HEK293 (cell line): ENCODE measurements around the gene TRIM44.

ENCODE experiments used
- BCL11B ChIP-seq: fragments of 450-650 bp; formaldehyde crosslinking; IDR thresholded peaks from 2 replicates; pipeline ENCODE4 v1.5.1; 2016; ENCODE audit warnings: low read depth, missing biosample characterization, missing genetic modification characterization
- EGR2 ChIP-seq: fragments of 450-650 bp; formaldehyde crosslinking; IDR thresholded peaks from 2 replicates; pipeline ENCODE4 v1.5.1; 2016; ENCODE audit warnings: low read depth, missing biosample characterization, missing genetic modification characterization
- MYNN ChIP-seq: fragments of 450-650 bp; formaldehyde crosslinking; IDR thresholded peaks from 2 replicates; pipeline ENCODE4 v1.5.1; 2016; ENCODE audit warnings: missing biosample characterization, missing genetic modification characterization, borderline replicate concordance
- OSR2 ChIP-seq: fragments of 450-650 bp; formaldehyde crosslinking; IDR thresholded peaks from 2 replicates; pipeline ENCODE4 v1.5.1; 2016; ENCODE audit warnings: missing biosample characterization, missing genetic modification characterization
- PRDM1 ChIP-seq: fragments of 450-650 bp; formaldehyde crosslinking; IDR thresholded peaks from 2 replicates; pipeline ENCODE4; 2016; ENCODE audit warnings: missing biosample characterization, missing genetic modification characterization
- ZNF121 ChIP-seq: fragments of 450-650 bp; formaldehyde crosslinking; IDR thresholded peaks from 2 replicates; pipeline ENCODE4 v1.5.1; 2016; ENCODE audit warnings: missing biosample characterization, missing genetic modification characterization
- ZNF133 ChIP-seq: fragments of 450-650 bp; formaldehyde crosslinking; IDR thresholded peaks from 2 replicates; pipeline ENCODE4 v1.5.1; 2016; ENCODE audit warnings: missing biosample characterization, missing genetic modification characterization
- ZNF2 ChIP-seq: fragments of 450-650 bp; formaldehyde crosslinking; IDR thresholded peaks from 2 replicates; pipeline ENCODE4 v1.5.1; 2016; ENCODE audit warnings: missing biosample characterization, missing genetic modification characterization
- ZNF223 ChIP-seq: fragments of 450-650 bp; formaldehyde crosslinking; IDR thresholded peaks from 2 replicates; pipeline ENCODE4 v1.5.1; 2016; ENCODE audit warnings: missing biosample characterization, missing genetic modification characterization
- ZNF274 ChIP-seq, 2 experiments: fragments of 200-500 bp in 1 of 2; fragments of 450-650 bp in 1 of 2; sonication (Bioruptor generic) in 1 of 2; formaldehyde crosslinking in 1 of 2; IDR thresholded peaks; 2 replicates each; pipeline versions ENCODE4 v1.5.1 to v1.6.1; 2014 to 2016; ENCODE audit warnings: borderline replicate concordance in 1 of 2, inconsistent platforms in 1 of 2, low read length in 1 of 2, missing biosample characterization in 1 of 2, missing genetic modification characterization in 1 of 2
- ZNF394 ChIP-seq: fragments of 450-650 bp; formaldehyde crosslinking; IDR thresholded peaks from 2 replicates; pipeline ENCODE4 v1.5.1; 2016; ENCODE audit warnings: missing biosample characterization, missing genetic modification characterization, mild to moderate bottlenecking, moderate library complexity, borderline replicate concordance
- ZNF404 ChIP-seq: fragments of 450-650 bp; formaldehyde crosslinking; IDR thresholded peaks from 2 replicates; pipeline ENCODE4 v1.5.1; 2017; ENCODE audit warnings: missing biosample characterization, missing genetic modification characterization
- ZNF558 ChIP-seq: fragments of 450-650 bp; formaldehyde crosslinking; IDR thresholded peaks from 2 replicates; pipeline ENCODE4 v1.5.1; 2016; ENCODE audit warnings: missing biosample characterization, missing genetic modification characterization
- ZNF660 ChIP-seq: fragments of 450-650 bp; IDR thresholded peaks from 2 replicates; pipeline ENCODE4 v1.5.1; 2018; ENCODE audit warnings: missing biosample characterization, mild to moderate bottlenecking, missing genetic modification characterization
- TF ChIP-seq, protein P1 (sequence below): fragments of 450-650 bp; formaldehyde crosslinking; IDR thresholded peaks from 2 replicates; pipeline ENCODE4 v1.5.0; 2017; ENCODE audit warnings: missing biosample characterization, missing genetic modification characterization, borderline replicate concordance
- TF ChIP-seq, protein P2 (sequence below): fragments of 450-650 bp; formaldehyde crosslinking; IDR thresholded peaks from 2 replicates; pipeline ENCODE4 v1.5.1; 2016; ENCODE audit warnings: missing biosample characterization, missing genetic modification characterization
- TF ChIP-seq, protein P3 (sequence below): fragments of 450-650 bp; formaldehyde crosslinking; IDR thresholded peaks from 2 replicates; pipeline ENCODE4 v1.5.1; 2016; ENCODE audit warnings: missing biosample characterization, missing genetic modification characterization
- TF ChIP-seq, protein P4 (sequence below): fragments of 450-650 bp; formaldehyde crosslinking; IDR thresholded peaks from 2 replicates; pipeline ENCODE4 v1.5.1; 2016; ENCODE audit warnings: missing biosample characterization, missing genetic modification characterization
- TF ChIP-seq, protein P5 (sequence below): fragments of 450-650 bp; formaldehyde crosslinking; IDR thresholded peaks from 2 replicates; pipeline ENCODE4 v1.5.1; 2016; ENCODE audit warnings: missing biosample characterization, missing genetic modification characterization
- TF ChIP-seq, protein P6 (sequence below): fragments of 450-650 bp; formaldehyde crosslinking; IDR thresholded peaks from 2 replicates; pipeline ENCODE4 v1.5.1; 2017; ENCODE audit warnings: missing biosample characterization, mild to moderate bottlenecking, missing genetic modification characterization, moderate library complexity
- TF ChIP-seq, protein P7 (sequence below): fragments of 450-650 bp; formaldehyde crosslinking; IDR thresholded peaks from 2 replicates; pipeline ENCODE4 v1.5.1; 2016; ENCODE audit warnings: missing biosample characterization, missing genetic modification characterization
- TF ChIP-seq, protein P8 (sequence below): fragments of 450-650 bp; formaldehyde crosslinking; IDR thresholded peaks from 2 replicates; pipeline ENCODE4 v1.5.1; 2016; ENCODE audit warnings: missing biosample characterization, missing genetic modification characterization

TRIM44 gene

DNA sequence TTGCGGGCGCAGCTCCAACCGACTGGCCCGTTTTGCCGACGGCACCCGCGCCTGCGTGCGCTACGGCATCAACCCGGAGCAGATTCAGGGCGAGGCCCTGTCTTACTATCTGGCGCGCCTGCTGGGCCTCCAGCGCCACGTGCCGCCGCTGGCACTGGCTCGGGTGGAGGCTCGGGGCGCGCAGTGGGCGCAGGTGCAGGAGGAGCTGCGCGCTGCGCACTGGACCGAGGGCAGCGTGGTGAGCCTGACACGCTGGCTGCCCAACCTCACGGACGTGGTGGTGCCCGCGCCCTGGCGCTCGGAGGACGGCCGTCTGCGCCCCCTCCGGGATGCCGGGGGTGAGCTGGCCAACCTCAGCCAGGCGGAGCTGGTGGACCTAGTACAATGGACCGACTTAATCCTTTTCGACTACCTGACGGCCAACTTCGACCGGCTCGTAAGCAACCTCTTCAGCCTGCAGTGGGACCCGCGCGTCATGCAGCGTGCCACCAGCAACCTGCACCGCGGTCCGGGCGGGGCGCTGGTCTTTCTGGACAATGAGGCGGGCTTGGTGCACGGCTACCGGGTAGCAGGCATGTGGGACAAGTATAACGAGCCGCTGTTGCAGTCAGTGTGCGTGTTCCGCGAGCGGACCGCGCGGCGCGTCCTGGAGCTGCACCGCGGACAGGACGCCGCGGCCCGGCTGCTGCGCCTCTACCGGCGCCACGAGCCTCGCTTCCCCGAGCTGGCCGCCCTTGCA is 43.3 kb upstream of the TRIM44 start (continued):
- TF ChIP-seq ZNF2 = no peak; the same call in 1 of the 2 replicates
- TF ChIP-seq, protein P1, sequence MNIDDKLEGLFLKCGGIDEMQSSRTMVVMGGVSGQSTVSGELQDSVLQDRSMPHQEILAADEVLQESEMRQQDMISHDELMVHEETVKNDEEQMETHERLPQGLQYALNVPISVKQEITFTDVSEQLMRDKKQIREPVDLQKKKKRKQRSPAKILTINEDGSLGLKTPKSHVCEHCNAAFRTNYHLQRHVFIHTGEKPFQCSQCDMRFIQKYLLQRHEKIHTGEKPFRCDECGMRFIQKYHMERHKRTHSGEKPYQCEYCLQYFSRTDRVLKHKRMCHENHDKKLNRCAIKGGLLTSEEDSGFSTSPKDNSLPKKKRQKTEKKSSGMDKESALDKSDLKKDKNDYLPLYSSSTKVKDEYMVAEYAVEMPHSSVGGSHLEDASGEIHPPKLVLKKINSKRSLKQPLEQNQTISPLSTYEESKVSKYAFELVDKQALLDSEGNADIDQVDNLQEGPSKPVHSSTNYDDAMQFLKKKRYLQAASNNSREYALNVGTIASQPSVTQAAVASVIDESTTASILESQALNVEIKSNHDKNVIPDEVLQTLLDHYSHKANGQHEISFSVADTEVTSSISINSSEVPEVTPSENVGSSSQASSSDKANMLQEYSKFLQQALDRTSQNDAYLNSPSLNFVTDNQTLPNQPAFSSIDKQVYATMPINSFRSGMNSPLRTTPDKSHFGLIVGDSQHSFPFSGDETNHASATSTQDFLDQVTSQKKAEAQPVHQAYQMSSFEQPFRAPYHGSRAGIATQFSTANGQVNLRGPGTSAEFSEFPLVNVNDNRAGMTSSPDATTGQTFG (tag by site-specific recombination) = no peak
- 0 out of 2 replicates have a peak, but pooled peaks have one; percentile 46 for TF ChIP-seq ZNF660 (tag by site-specific recombination)
- no peak for TF ChIP-seq MYNN (tag by site-specific recombination)
- TF ChIP-seq, protein P2, sequence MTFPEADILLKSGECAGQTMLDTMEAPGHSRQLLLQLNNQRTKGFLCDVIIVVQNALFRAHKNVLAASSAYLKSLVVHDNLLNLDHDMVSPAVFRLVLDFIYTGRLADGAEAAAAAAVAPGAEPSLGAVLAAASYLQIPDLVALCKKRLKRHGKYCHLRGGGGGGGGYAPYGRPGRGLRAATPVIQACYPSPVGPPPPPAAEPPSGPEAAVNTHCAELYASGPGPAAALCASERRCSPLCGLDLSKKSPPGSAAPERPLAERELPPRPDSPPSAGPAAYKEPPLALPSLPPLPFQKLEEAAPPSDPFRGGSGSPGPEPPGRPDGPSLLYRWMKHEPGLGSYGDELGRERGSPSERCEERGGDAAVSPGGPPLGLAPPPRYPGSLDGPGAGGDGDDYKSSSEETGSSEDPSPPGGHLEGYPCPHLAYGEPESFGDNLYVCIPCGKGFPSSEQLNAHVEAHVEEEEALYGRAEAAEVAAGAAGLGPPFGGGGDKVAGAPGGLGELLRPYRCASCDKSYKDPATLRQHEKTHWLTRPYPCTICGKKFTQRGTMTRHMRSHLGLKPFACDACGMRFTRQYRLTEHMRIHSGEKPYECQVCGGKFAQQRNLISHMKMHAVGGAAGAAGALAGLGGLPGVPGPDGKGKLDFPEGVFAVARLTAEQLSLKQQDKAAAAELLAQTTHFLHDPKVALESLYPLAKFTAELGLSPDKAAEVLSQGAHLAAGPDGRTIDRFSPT (tag by site-specific recombination) = peak; percentile 81
- no peak for TF ChIP-seq ZNF223 (tag by site-specific recombination)
- TF ChIP-seq ZNF394 (tag by site-specific recombination) = no peak
- no peak for TF ChIP-seq ZNF121
- TF ChIP-seq, protein P3, sequence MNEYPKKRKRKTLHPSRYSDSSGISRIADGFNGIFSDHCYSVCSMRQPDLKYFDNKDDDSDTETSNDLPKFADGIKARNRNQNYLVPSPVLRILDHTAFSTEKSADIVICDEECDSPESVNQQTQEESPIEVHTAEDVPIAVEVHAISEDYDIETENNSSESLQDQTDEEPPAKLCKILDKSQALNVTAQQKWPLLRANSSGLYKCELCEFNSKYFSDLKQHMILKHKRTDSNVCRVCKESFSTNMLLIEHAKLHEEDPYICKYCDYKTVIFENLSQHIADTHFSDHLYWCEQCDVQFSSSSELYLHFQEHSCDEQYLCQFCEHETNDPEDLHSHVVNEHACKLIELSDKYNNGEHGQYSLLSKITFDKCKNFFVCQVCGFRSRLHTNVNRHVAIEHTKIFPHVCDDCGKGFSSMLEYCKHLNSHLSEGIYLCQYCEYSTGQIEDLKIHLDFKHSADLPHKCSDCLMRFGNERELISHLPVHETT (tag by site-specific recombination) = no peak
- TF ChIP-seq, protein P4, sequence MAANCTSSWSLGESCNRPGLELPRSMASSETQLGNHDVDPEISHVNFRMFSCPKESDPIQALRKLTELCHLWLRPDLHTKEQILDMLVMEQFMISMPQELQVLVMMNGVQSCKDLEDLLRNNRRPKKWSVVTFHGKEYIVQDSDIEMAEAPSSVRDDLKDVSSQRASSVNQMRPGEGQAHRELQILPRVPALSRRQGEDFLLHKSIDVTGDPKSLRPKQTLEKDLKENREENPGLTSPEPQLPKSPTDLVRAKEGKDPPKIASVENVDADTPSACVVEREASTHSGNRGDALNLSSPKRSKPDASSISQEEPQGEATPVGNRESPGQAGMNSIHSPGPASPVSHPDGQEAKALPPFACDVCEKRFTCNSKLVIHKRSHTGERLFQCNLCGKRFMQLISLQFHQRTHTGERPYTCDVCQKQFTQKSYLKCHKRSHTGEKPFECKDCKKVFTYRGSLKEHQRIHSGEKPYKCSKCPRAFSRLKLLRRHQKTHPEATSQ = no peak
- TF ChIP-seq, protein P5, sequence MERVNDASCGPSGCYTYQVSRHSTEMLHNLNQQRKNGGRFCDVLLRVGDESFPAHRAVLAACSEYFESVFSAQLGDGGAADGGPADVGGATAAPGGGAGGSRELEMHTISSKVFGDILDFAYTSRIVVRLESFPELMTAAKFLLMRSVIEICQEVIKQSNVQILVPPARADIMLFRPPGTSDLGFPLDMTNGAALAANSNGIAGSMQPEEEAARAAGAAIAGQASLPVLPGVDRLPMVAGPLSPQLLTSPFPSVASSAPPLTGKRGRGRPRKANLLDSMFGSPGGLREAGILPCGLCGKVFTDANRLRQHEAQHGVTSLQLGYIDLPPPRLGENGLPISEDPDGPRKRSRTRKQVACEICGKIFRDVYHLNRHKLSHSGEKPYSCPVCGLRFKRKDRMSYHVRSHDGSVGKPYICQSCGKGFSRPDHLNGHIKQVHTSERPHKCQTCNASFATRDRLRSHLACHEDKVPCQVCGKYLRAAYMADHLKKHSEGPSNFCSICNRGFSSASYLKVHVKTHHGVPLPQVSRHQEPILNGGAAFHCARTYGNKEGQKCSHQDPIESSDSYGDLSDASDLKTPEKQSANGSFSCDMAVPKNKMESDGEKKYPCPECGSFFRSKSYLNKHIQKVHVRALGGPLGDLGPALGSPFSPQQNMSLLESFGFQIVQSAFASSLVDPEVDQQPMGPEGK = no peak
- no peak for TF ChIP-seq ZNF133 (tag by site-specific recombination)
- TF ChIP-seq BCL11B = no peak
- TF ChIP-seq, protein P6, sequence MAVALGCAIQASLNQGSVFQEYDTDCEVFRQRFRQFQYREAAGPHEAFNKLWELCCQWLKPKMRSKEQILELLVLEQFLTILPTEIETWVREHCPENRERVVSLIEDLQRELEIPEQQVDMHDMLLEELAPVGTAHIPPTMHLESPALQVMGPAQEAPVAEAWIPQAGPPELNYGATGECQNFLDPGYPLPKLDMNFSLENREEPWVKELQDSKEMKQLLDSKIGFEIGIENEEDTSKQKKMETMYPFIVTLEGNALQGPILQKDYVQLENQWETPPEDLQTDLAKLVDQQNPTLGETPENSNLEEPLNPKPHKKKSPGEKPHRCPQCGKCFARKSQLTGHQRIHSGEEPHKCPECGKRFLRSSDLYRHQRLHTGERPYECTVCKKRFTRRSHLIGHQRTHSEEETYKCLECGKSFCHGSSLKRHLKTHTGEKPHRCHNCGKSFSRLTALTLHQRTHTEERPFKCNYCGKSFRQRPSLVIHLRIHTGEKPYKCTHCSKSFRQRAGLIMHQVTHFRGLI (tag by site-specific recombination) = peak; percentile 60; the same call in 1 of the 2 replicates
- TF ChIP-seq, protein P7, sequence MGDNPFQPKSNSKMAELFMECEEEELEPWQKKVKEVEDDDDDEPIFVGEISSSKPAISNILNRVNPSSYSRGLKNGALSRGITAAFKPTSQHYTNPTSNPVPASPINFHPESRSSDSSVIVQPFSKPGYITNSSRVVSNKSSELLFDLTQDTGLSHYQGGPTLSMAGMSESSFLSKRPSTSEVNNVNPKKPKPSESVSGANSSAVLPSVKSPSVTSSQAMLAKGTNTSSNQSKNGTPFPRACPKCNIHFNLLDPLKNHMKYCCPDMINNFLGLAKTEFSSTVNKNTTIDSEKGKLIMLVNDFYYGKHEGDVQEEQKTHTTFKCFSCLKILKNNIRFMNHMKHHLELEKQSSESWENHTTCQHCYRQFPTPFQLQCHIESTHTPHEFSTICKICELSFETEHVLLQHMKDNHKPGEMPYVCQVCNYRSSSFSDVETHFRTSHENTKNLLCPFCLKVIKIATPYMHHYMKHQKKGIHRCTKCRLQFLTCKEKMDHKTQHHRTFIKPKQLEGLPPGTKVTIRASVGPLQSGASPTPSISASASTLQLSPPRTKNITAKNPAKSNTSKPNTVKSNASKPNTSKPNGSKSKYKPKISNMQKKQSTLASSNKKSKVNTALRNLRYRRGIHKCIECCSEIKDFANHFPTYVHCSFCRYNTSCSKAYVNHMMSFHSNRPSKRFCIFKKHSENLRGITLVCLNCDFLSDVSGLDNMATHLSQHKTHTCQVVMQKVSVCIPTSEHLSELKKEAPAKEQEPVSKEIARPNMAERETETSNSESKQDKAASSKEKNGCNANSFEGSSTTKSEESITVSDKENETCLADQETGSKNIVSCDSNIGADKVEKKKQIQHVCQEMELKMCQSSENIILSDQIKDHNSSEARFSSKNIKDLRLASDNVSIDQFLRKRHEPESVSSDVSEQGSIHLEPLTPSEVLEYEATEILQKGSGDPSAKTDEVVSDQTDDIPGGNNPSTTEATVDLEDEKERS = no peak
- TF ChIP-seq, protein P8, sequence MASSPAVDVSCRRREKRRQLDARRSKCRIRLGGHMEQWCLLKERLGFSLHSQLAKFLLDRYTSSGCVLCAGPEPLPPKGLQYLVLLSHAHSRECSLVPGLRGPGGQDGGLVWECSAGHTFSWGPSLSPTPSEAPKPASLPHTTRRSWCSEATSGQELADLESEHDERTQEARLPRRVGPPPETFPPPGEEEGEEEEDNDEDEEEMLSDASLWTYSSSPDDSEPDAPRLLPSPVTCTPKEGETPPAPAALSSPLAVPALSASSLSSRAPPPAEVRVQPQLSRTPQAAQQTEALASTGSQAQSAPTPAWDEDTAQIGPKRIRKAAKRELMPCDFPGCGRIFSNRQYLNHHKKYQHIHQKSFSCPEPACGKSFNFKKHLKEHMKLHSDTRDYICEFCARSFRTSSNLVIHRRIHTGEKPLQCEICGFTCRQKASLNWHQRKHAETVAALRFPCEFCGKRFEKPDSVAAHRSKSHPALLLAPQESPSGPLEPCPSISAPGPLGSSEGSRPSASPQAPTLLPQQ (tag by site-specific recombination) = peak; percentile 49; the same call in 1 of the 2 replicates
- TF ChIP-seq EGR2 (tag by site-specific recombination) = 0 out of 2 replicates have a peak, but pooled peaks have one; percentile 14
- TF ChIP-seq ZNF558 (tag by site-specific recombination) = no peak
- no peak for TF ChIP-seq OSR2
- no peak for TF ChIP-seq ZNF404 (tag by site-specific recombination)
- TF ChIP-seq PRDM1 (tag by site-specific recombination) = no peak
- no peak for TF ChIP-seq ZNF274 (IDR thresholded peaks at IDR 0.05; ENCODE audit: low read length)
- no peak for TF ChIP-seq ZNF274 (tag by site-specific recombination; IDR thresholded peaks at IDR 0.05; ENCODE audit: borderline replicate concordance)
